Astrocyte (in vitro differentiated cells and primary cell): ENCODE results near the gene PEMT. TPM values are rescaled to one million over a fixed set of nuclear protein-coding genes. Genes with fewer than 3 reads are reported as not detected.

Source experiments
- DNase-seq: peaks from one replicate; pipeline ENCODE4 v3.0.0-alpha.2; 2010; ENCODE audit warnings: low read depth
- FAIRE-seq: peaks from 2 replicates; lab custom pipeline; 2011; peaks lifted over from hg19 to GRCh38; lab: Jason Lieb, UNC
- H2AFZ ChIP-seq: 2 replicates; pipeline ENCODE4 v1.6.0; 2012; ENCODE audit warnings: low read depth, low read length, inconsistent platforms
- H3K27ac ChIP-seq: 2 replicates; pipeline ENCODE4 v1.5.1; 2011; ENCODE audit warnings: low read depth, low read length, inconsistent platforms
- H3K27me3 ChIP-seq: 2 replicates; pipeline ENCODE4 v1.6.0; 2011; ENCODE audit warnings: low read length, inconsistent platforms; ENCODE audit not compliant: insufficient read depth
- H3K36me3 ChIP-seq: 2 replicates; pipeline ENCODE4 v1.5.1; 2011; ENCODE audit warnings: low read length, inconsistent platforms; ENCODE audit not compliant: insufficient read depth
- H3K4me1 ChIP-seq: 2 replicates; pipeline ENCODE4 v1.5.1; 2011; ENCODE audit warnings: low read length, inconsistent platforms; ENCODE audit not compliant: insufficient read depth
- H3K4me2 ChIP-seq: 2 replicates; pipeline ENCODE4 v1.6.0; 2012; ENCODE audit warnings: low read length, inconsistent platforms
- H3K4me3 ChIP-seq: 2 replicates; pipeline ENCODE4 v1.5.1; 2011; ENCODE audit warnings: low read depth, mild to moderate bottlenecking, low read length, inconsistent platforms; ENCODE audit not compliant: insufficient read depth
- H3K79me2 ChIP-seq: 2 replicates; pipeline ENCODE4 v1.6.0; 2012; ENCODE audit warnings: mild to moderate bottlenecking, low read length, inconsistent platforms; ENCODE audit not compliant: insufficient read depth
- H3K9ac ChIP-seq: 2 replicates; pipeline ENCODE4 v1.6.0; 2012; ENCODE audit warnings: mild to moderate bottlenecking, low read length, inconsistent platforms
- H3K9me3 ChIP-seq: 2 replicates; pipeline ENCODE4 v1.5.1; 2012; ENCODE audit warnings: low read depth, mild to moderate bottlenecking, low read length, inconsistent platforms; ENCODE audit not compliant: insufficient read depth
- H4K20me1 ChIP-seq: 2 replicates; pipeline ENCODE4 v1.6.0; 2012; ENCODE audit warnings: low read length, inconsistent platforms; ENCODE audit not compliant: insufficient read depth
- H3K27ac Mint-ChIP-seq: one replicate; pipeline ENCODE4 v1.8.0; 2021; ENCODE audit warnings: mild to moderate bottlenecking, mixed read lengths; ENCODE audit not compliant: unreplicated experiment
- H3K27me3 Mint-ChIP-seq: one replicate; pipeline ENCODE4 v1.8.0; 2021; ENCODE audit warnings: low read depth, mixed read lengths; ENCODE audit not compliant: unreplicated experiment
- H3K36me3 Mint-ChIP-seq: one replicate; pipeline ENCODE4 v1.8.0; 2021; ENCODE audit warnings: low read depth, mixed read lengths; ENCODE audit not compliant: unreplicated experiment
- H3K4me1 Mint-ChIP-seq: one replicate; pipeline ENCODE4 v1.8.0; 2021; ENCODE audit warnings: low read depth, mixed read lengths; ENCODE audit not compliant: unreplicated experiment
- H3K4me3 Mint-ChIP-seq: one replicate; pipeline ENCODE4 v1.8.0; 2021; ENCODE audit warnings: mild to moderate bottlenecking, moderate library complexity, mixed read lengths; ENCODE audit not compliant: unreplicated experiment
- H3K9me3 Mint-ChIP-seq: one replicate; pipeline ENCODE4 v1.8.0; 2021; ENCODE audit warnings: mild to moderate bottlenecking, mixed read lengths; ENCODE audit not compliant: unreplicated experiment
- EZH2 ChIP-seq: IDR thresholded peaks from 2 replicates; pipeline ENCODE4 v1.6.1; 2012; ENCODE audit warnings: mild to moderate bottlenecking, low read length, inconsistent platforms; ENCODE audit not compliant: insufficient read depth
- total RNA-seq: library from RNA; stranded (reverse); gene quantifications from 2 replicates; pipeline ENCODE4 v1.2.1, GENCODE V29; 2021
- TF ChIP-seq, protein P1 (sequence below): IDR thresholded peaks from 2 replicates; pipeline ENCODE4 v1.5.1; 2011; ENCODE audit warnings: low read depth, mild to moderate bottlenecking, inconsistent platforms, low read length, moderate library complexity; ENCODE audit not compliant: insufficient read depth

Gene PEMT
- total RNA-seq, 1 donor from 2014 or later, result 19.5 TPM

- Mint-ChIP-seq H3K27ac (no peak overlapping the region), H3K4me1 (no peaks in the 10 kb centered on the region), H3K27me3 (peaks cover 36% of the 10 kb centered on the region), H3K4me3 (no peak overlapping the region), H3K9me3 (peaks cover 1% of the 10 kb centered on the region), H3K36me3 (peaks cover 5% of the 10 kb centered on the region)
- no peaks in the 10 kb centered on the region for H3K27me3 ChIP-seq
- H3K9ac ChIP-seq, result no peak overlapping the region
- no peaks in the 10 kb centered on the region for H3K4me1 ChIP-seq
- H2AFZ ChIP-seq, result no peak overlapping the region
- no peaks in the 10 kb centered on the region for H3K79me2 ChIP-seq
- H3K36me3 ChIP-seq, result no peaks in the 10 kb centered on the region
- no peaks in the 10 kb centered on the region for H3K9me3 ChIP-seq
- H3K27ac ChIP-seq, result no peak overlapping the region
- no peak overlapping the region for H3K4me2 ChIP-seq
- no peak overlapping the region for H3K4me3 ChIP-seq
- peaks cover 37% of the 10 kb centered on the region for H4K20me1 ChIP-seq
- DNase-seq (no peak), FAIRE-seq (no peak)
- TF ChIP-seq EZH2, result no peak
- TF ChIP-seq, protein P1, sequence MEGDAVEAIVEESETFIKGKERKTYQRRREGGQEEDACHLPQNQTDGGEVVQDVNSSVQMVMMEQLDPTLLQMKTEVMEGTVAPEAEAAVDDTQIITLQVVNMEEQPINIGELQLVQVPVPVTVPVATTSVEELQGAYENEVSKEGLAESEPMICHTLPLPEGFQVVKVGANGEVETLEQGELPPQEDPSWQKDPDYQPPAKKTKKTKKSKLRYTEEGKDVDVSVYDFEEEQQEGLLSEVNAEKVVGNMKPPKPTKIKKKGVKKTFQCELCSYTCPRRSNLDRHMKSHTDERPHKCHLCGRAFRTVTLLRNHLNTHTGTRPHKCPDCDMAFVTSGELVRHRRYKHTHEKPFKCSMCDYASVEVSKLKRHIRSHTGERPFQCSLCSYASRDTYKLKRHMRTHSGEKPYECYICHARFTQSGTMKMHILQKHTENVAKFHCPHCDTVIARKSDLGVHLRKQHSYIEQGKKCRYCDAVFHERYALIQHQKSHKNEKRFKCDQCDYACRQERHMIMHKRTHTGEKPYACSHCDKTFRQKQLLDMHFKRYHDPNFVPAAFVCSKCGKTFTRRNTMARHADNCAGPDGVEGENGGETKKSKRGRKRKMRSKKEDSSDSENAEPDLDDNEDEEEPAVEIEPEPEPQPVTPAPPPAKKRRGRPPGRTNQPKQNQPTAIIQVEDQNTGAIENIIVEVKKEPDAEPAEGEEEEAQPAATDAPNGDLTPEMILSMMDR, result no peak
Measured at GRCh38 chr17:17554266-17554665, 37.2 kb downstream of the PEMT start.

DNA sequence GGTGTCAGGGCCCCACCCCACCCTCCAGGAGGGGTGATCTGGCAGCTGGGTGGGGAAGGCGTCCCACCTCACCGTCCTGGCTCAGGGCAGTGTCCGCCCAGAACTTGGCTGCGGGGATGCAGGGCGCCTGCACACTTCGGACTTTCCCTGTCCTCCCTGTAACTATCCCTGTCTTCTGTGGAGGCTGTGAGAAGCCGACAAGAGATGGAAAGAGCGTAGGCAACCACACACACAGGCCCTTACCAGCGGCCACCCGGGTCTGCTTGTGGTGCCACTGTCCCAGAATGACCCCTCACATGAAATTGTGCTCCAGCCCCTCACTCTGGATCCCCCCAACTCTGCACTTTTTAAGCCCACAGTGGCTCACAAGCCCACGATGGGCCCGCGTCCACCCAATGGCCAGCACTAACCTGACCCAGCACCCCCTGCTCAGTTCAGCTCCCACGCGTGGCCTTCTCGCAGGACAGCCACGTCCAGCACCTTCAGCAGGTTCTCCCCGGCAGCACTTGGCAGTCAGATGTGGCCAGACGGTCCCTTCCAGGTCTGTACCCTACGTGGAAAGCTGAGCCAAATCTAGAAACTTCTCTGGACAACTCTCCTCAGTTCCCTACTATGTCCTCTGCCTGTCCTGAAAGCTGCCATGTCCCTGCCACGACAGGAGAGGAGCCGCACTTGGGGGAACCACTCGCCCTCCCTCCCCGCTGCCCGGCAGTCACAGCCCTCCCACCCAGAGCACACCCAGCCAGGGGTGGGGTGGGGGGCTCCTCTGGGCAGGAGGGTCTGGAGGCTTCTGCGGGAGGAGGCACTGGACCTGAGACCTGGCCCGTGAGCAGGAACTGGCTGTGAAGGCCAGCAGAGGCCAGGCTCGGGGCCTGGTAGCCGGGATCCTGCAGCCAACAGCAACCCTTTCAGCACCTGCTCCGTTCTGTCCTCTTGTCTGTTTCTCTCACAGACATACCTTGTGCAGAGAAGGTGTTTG, 38.0 kb downstream of the PEMT start:
- no peaks in the 10 kb centered on the region for H3K79me2 ChIP-seq
- H3K9ac ChIP-seq, result no peak overlapping the region
- H4K20me1 ChIP-seq, result peaks cover 29% of the 10 kb centered on the region
- Mint-ChIP-seq H3K4me3 (no peak overlapping the region), H3K9me3 (peaks cover 1% of the 10 kb centered on the region), H3K27me3 (peaks cover 36% of the 10 kb centered on the region), H3K4me1 (no peaks in the 10 kb centered on the region), H3K27ac (no peak overlapping the region), H3K36me3 (peaks cover 5% of the 10 kb centered on the region)
- H3K4me3 ChIP-seq, result no peak overlapping the region
- TF ChIP-seq, protein P1, result no peak
- TF ChIP-seq EZH2, result no peak
- no peak for DNase-seq
- no peak for FAIRE-seq
- H3K27ac ChIP-seq, result no peak overlapping the region
- H3K4me1 ChIP-seq, result no peaks in the 10 kb centered on the region
- H3K36me3 ChIP-seq, result no peaks in the 10 kb centered on the region
- no peaks in the 10 kb centered on the region for H3K27me3 ChIP-seq
- H3K9me3 ChIP-seq, result no peaks in the 10 kb centered on the region
- no peak overlapping the region for H3K4me2 ChIP-seq
- H2AFZ ChIP-seq, result no peak overlapping the region
